CD4-positive, alpha-beta T cell treated with Interleukin-17A for 4 hours (primary cell): Measurements from ENCODE around the gene FOXP1.

Experiments used
- DNase-seq: peaks from one replicate; pipeline ENCODE4 v3.0.0-alpha.2; 2020; ENCODE audit warnings: mixed read lengths

The FOXP1 gene

GRCh38 chr3:70919661-70920060, 663.9 kb downstream of the FOXP1 start:
- DNase-seq = no peak

GRCh38 chr3:70919091-70919490, 664.4 kb downstream of the FOXP1 start:
- DNase-seq = no peak

- no peak for DNase-seq
Observed at GRCh38 chr3:70916375-70917055, 667.0 kb downstream of the FOXP1 start.

GRCh38 chr3:70914862-70915261, 668.7 kb downstream of the FOXP1 start:
- DNase-seq = no peak

- no peak for DNase-seq
Observed at GRCh38 chr3:70911719-70912118, 671.8 kb downstream of the FOXP1 start.

- DNase-seq = no peak
Observed at GRCh38 chr3:70905491-70905890, 678.0 kb downstream of the FOXP1 start.
